ENCODE data around the gene ERP27.
A peak's percentile ranks its signal among the peaks of the same experiment; 100 is the strongest.

ERP27 gene

GRCh38 chr12:14902465-14902864 lies 35.9 kb downstream of the ERP27 start:
- DNase-seq (ENCODE audit: extremely low read depth, low read depth) = no peak
- no peak overlapping the region for H3K4me3 ChIP-seq (replicated peaks; ENCODE audit: low read depth, low read length)
- TF ChIP-seq CTCF (IDR thresholded peaks at IDR 0.05; ENCODE audit: low read depth, low read length, missing control alignments) = no peak

- peak; percentile 15 for TF ChIP-seq CTCF (IDR thresholded peaks at IDR 0.05; ENCODE audit: low read depth, low read length, missing control alignments)
- no peak overlapping the region for H3K4me3 ChIP-seq (replicated peaks; ENCODE audit: low read depth, low read length)
- no peak for DNase-seq (ENCODE audit: extremely low read depth, low read depth)
These were observed 37.1 kb downstream of the ERP27 start for GRCh38 chr12:14901228-14901562.

- H3K4me3 ChIP-seq (replicated peaks; ENCODE audit: low read depth, low read length) = no peak overlapping the region
- no peak for DNase-seq (ENCODE audit: extremely low read depth, low read depth)
- TF ChIP-seq CTCF (IDR thresholded peaks at IDR 0.05; ENCODE audit: low read depth, low read length, missing control alignments) = no peak
These were observed 37.7 kb downstream of the ERP27 start for GRCh38 chr12:14900521-14901227.

GRCh38 chr12:14896521-14897169 lies 41.7 kb downstream of the ERP27 start:
- no peak overlapping the region for H3K4me3 ChIP-seq (replicated peaks; ENCODE audit: low read depth, low read length)
- DNase-seq (ENCODE audit: extremely low read depth, low read depth) = no peak
- no peak for TF ChIP-seq CTCF (IDR thresholded peaks at IDR 0.05; ENCODE audit: low read depth, low read length, missing control alignments)

- no peak for DNase-seq (ENCODE audit: extremely low read depth, low read depth)
- no peak overlapping the region for H3K4me3 ChIP-seq (replicated peaks; ENCODE audit: low read depth, low read length)
- TF ChIP-seq CTCF (IDR thresholded peaks at IDR 0.05; ENCODE audit: low read depth, low read length, missing control alignments) = no peak
These were observed 44.7 kb downstream of the ERP27 start for GRCh38 chr12:14893506-14894250.

- peak; percentile 6 for TF ChIP-seq CTCF (IDR thresholded peaks at IDR 0.05; ENCODE audit: low read depth, low read length, missing control alignments)
- no peak overlapping the region for H3K4me3 ChIP-seq (replicated peaks; ENCODE audit: low read depth, low read length)
- no peak for DNase-seq (ENCODE audit: extremely low read depth, low read depth)
These were observed 45.4 kb downstream of the ERP27 start for GRCh38 chr12:14892726-14893505.
